Limb (tissue), 2 donors: ENCODE results near the gene SNAI3.

ENCODE experiments used
- DNase-seq, 2 donors: peaks; one replicate each; pipeline ENCODE4 v3.0.0-alpha.2; 2016; ENCODE audit errors: extremely low spot score in 2 of 2

Gene SNAI3

DNA sequence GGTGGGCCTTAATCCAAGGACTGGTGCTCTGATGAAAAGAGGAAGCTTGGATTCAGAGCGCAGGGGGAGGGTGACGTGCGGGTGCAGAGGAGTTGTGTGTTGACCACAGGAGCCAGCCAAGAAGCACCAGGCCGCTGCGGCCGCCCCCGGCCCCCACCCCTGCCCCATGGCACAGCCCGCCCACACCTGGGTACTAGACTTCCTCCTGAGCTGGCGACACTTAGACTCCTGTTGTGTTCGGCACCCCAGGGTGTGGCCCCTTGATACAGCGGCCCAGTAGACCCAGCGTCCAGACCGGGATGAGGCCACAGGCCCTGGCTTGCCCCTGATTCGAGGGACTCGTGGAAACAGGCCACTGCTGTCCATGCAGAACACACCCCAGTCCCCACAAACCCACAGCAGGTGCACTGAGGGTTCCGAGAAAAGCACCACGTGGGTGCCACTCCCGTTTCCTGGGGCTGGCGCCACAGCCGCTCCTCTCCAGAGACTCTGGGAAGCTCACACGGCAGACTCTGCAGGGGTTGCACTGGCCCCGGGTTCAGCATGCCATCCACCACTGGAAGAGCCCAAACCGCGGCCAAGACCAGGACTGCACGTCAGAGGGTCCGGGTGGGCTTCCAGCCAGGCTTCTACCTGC lies 5.7 kb upstream of the SNAI3 start:
- DNase-seq: no peak

DNA sequence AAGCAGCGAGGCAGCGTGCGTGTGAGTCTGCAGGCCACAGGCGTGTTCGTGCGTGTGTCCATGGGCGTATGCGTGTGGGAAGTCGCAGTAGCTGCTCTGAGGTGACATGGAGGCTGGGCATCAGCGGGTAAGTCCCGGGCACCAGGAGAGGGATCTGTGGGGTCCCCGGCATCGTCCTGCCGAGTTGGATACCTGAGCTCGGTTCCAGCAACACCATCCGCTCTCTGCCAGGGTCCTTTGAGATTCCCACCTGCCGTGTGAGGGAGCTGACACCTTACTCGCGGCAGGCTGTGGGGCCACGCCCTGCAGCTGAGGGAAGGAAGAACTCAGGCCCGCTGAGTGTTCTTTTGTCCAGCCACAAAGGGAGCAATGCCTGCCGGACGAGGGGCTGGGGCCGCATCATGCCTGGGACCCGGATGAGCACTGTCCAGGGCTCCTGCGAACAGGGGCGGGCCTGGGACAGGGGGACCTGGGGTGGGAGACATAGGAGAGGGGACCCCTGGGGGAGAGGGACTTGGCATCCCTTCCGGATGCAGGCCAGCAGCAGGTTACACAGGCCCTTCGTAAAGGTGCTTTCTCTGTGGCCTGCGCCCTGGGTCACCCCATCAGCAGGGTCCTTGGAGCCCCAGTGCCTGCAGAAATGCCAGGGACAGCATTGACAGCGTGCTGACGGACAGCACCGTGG lies 5.0 kb upstream of the SNAI3 start:
- no peak for DNase-seq

DNA sequence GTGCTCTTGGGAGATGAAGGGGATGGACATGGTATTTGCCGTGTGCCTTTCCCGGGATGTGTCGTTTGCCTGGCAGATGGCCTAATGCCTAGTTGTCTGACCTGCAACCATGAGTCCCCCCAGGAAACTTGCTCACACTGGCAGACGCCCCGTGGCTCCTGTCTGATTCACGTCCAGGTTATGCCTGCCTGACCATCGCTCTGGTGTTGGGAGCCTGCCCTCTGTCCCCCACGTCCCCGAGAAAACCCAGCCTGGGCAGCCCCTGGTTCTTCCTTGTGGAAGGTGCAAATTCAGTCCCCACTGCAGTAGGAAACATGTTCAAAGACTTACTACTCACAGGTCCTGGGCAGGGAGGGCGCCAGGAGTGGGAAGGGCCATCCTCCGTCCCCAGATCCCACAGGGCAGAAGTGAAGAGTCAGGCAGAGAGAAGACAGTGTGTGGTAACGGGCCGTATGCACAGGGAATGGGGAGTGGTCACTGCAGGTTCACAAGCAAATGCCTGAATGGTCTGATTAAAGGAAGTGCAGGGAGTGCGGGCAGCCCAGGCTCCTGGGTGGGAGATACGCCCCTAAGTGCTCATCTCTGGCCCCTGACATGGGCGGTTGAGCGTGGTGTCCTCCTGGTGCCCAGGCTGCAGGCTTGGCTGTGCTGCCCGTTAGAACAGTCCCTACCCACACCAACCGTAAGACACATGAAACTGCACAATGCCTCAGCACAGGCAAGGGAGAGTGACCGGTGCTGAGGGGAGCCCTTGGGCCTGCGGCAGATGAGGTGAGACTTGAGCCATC lies 4.2 kb upstream of the SNAI3 start:
- no peak for DNase-seq

DNA sequence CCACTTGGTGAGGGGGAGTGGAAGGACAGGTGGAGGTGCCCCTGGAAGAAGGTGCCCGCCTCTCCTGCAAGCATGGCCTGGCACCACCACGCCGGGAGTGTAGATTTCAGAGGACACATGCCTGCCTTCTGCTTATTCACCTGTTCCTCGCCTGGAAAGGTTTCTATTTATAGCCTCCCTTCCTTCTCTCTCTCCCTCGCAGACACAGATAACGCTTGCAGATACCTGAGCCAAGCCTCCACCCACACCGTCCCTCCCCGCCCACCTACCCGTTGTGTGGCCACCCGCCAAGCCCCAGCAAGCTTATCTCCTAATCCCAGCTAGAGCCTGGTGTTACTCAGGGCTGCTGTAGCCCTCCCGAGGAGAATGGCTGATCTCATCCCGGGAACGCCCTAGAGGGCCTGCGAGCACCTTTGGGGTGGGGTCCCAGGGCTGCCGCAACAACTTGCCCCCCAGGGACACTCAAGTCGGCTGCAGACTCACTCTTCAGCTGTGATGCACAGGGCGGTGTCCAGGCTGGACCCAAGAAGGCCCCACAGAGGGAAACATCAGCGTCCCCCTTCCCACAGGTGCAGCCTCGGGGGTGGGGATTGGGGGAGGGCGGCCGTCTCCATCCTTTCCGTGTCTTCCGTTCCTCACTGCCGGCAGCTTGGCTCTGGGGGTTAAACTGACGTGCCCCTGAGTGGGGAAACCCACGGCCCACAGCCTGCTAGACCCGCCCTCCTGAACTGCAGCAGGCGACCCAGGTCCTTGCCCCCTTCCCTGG lies 1.9 kb upstream of the SNAI3 start:
- DNase-seq: no peak

DNA sequence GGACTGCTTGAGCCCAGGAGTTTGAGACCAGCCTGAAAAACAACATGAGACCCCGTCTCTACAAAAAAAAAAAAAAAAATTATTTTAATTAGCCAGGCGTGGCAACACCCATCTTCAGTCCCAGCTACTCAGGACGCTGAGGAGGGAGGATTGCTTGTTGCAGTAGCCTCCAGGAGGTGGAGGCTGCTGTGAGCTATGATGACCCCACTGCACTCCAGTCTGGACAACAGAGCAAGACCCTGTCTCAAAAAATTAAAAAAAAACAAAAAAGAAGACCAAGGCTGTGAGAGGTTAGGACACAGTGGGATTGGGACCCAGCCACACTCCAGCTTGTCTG lies 1.3 kb upstream of the SNAI3 start:
- DNase-seq: no peak

DNA sequence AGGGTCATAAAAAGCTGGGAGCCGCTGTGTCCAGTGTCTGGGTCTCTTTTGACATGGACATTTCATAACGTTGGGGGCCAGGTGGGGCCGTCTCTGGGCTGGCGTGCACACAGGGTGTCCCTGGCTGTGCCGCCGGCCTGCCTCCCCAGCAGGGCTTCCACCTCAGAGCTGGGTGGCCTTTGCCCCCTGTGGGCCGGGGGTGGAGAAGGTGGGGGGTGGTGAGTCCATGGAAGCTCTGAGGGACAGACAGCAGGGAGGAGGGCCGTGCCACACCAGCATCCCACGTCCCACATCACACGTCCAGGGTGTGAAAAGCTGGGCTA lies 908 bp upstream of the SNAI3 start:
- no peak for DNase-seq

DNA sequence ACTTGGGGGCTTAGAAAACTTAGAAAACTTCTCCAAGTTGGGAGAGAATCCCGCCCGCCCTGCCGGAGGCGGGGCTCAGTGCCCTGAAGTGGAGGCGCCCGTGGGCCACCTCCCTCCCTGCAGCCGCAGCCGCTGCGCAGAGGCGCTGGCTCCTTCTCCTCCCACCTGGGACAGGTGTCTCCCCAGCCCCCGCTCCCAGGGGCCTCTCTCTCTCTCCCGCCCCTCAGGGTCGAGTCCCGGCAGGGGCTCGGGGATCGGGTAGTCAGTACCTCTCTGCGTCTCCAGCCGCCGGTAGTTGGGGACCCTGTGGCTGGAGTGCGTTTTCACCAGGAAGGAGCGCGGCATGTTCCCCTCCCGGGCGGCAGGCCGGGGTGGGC lies 257 bp downstream of the SNAI3 start:
- DNase-seq: no peak

DNA sequence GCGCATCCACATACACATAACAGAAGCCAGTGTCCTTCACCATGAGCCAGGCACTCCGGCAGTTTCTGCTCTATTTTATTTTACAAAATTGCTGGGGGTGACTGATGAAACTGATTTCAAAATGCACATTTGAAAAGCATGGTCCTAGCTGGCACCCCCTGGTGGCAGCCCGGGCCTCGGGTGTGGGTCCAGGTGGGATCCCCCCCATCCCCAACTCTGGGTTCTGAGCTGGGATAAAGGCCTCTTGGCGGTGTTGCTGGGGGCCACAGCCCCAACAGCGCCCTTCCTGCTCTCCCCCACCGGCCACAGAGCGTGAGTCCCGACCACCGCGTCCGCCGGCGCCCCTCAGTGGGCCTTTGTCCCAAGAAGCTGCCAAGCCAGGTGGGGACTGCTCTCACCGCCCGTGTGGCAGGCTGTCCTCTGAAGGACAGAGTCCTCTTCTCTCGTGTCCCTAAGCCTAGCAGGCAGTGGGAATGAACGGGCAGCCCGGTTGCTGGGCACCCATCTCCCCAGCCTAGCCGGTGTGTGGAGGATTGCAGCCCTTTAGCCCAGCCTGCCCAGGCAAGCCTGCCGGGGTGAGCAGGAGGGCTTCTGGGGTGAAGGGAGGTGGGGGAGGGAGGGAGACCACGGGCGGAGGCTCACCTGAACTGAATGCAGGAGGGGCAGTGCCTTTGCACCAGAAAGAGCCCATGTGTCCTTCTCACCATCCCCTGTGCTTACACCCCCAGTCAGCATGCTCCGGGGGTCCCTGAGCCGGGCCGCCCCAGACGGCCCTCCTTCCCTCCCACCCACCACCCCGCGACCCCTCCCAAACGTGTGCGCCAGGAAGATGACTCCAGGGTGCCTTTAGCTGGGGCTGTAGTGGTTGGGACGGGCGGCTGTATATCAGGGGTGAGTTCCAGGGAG lies 898 bp downstream of the SNAI3 start:
- DNase-seq: no peak

DNA sequence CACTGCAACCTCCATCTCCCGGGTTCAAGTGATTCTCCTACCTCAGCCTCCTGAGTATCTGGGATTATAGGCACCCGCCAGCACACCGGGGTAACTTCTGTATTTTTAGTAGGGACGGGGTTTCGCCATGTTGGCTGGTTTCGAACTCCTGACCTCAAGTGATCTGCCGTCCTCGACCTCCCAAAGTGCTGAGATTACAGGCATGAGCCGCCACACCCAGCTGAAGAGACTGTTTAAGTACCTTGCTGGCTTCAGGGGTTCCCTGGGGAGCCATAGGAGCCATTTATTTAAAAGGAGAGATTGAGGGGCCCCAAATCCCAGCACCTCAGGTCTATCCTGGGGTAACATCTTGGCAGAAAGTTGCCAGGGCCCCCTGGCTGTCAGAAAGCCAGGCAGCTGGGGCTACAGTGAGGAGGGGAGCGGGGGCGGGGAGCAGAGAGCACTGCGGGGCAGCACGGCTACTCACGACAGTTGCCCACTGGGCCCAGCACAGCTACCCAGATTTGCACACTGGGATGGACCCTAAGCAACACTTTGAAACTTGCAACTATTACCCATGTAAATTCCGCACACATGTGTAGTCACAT lies 1.6 kb downstream of the SNAI3 start:
- no peak for DNase-seq

DNA sequence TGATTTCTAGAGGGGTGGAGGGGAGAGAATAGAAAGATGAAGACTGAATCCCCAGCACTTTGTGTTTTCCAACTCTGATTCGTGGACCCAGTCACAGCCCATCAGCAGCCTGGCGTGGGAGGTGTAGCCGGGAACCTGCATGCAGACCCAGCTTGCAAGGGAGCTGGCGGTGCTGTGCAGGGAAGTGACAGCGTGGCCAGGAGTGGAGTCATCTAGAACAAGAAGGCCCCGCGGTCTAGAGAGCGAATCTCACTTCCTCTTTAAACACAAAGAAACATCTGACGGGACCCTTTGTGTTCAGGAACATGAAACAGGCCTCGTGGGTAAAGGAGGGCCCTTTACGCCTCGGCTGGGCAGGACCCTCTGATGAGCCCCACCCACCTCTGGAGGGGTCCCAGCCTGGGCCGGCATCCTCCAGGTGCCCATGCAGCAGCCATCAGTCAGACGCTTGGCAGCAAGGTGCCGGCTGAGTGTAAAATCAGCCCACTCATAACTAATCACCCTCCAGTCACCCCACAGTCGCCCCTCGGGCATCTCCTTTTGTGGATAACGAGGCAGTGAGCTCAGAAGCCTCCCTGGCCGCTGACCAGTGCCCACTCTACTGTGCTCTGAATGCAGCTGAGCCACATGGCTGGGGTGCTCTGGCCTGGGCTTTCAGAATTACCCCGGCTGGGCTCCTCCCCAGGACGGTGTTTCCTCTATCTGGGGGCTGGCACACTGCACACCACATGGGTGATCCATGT lies 4.4 kb downstream of the SNAI3 start:
- DNase-seq: no peak

DNA sequence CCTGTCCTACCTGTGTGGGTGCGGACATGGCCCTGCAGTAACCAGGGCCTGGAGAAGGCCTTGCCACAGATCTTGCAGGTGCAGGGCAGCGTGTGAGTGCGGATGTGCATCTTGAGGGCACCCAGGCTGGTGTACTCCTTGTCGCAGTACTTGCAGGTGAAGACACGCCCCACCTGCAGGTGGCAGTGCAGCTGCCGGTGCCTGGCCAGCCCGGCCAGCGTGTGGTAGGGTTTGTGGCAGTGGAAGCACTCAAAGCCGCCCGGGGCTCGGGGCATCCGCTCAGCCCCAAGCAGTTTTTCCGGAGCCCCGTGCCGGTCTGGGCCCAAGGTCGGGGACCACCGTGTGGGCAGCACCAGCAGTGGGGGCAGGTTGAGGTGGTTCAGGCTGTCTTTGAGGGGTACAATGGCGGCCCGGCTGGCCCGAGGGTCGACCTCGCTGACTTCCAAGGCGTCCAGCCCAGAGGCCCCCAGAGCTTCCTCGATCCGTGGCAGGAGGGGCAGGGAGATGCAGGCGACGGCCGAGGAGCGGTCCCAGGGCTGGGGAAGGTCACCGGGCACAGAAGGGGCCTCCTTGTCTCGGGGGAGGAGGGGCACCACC lies 5.1 kb downstream of the SNAI3 start:
- no peak for DNase-seq

DNA sequence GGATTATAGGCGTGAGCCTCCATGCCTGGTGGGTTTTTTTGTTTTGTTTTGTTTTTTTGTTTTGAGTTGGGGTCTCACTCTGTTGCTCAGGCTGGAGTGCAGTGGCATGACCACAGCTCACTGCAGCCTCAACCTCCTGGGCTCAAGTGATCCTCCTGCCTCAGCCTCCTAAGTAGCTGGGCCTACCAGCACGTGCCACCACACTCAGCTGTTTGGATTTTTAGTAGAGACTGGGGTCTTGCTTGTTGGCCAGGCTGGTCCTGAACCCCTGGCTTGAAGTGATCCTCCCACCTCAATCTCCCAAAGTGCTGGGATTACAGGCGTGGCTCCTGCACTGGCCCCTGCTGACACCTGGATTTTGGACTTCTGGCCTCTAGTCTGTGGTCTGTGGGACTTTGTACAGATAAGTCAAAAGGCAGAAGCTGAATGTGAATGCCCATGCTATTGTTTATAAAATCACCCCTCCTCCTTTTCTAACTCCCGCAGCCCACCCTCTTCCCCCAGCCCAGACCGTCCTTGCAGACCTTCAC lies 5.7 kb downstream of the SNAI3 start:
- DNase-seq: no peak

DNA sequence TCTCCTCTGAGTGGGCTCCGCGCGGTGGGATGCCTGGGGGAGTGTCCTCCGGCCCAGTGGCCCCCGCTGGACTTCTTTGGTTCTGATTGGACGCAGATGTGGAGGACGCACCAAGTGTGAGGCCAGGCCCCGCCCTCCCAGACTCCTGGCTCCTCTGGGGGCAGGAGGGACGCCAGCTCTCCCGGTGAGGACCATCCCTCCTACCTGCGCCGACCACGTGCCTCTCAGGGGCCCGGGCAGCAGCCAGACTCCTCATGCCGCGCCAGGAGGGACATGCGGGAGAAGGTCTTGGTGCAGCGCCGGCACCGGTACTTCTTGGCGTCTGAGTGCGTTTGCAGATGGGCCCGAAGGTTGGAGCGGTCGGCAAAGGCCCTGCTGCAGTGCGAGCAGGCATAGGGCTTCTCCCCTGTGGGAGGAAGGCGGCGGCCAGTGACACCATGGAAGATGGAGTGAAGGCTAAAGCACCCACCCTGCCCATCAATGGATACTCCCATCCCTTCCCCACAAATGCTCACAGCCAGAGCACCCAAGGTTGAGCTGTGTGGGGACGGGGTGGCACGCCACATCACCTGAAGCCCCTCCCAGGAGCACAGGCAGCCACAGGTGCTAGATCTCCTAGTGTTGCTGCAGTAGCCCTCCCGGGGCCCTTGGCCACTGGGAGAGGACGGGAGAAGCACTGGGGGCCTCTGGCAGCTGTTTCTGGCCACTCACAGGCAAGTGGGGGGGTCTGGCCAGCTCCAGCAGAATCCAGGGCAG lies 7.9 kb downstream of the SNAI3 start:
- DNase-seq: no peak

DNA sequence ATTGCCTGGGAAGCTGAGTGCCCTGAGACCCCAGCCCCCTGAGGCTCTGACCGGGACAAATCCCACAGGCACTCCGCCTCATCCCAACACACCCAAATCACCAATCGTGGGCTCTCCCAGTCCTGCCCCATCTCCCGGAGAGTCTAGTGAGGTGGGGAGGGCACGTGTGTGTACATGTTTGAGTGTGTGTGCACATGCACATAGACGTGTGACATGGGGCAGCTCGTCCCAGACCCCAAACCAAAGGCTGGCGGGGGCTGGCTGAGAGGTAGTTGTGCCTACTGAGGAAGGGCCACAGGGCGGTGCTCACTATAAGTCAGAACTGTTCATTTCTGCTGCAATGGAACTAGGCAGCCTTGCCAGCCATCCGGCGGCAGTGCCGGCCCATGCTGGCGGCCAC lies 8.6 kb downstream of the SNAI3 start:
- no peak for DNase-seq

DNA sequence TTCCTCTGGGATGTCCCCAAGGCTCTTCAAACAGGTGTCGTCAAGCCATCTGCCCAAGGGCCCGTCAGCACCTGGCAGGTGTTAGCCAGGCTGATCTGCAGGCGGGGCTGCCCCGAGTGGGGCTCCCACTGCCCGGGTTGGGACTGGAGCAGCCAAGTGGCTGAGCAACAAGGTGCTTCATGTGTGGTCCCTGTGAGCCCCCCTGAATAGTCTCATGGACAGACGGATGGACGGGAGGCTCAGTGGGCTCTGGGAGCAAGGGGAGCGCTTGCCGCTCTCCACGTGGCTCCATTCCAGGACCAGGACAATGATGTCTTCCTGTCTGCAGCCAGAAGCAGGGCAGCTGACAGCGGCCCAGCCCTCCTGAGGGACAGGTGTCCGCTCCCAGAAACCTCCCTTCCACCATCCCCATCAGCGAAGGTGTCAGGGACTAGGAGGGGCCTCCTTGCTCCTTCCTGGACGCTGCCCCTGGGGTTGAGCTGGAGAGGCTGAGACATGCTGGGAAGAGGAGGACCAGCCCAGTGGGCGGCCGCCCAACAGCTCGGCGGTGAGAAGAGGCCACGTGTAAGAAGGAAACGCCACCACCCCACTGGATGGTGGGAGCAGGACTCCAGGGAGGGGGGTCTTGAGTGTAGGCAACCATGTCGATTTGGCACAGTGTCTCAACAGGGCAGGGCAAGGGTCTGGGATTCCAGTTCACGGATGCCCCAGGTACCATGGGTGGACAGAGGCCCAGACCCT lies 9.6 kb downstream of the SNAI3 start:
- DNase-seq: no peak

DNA sequence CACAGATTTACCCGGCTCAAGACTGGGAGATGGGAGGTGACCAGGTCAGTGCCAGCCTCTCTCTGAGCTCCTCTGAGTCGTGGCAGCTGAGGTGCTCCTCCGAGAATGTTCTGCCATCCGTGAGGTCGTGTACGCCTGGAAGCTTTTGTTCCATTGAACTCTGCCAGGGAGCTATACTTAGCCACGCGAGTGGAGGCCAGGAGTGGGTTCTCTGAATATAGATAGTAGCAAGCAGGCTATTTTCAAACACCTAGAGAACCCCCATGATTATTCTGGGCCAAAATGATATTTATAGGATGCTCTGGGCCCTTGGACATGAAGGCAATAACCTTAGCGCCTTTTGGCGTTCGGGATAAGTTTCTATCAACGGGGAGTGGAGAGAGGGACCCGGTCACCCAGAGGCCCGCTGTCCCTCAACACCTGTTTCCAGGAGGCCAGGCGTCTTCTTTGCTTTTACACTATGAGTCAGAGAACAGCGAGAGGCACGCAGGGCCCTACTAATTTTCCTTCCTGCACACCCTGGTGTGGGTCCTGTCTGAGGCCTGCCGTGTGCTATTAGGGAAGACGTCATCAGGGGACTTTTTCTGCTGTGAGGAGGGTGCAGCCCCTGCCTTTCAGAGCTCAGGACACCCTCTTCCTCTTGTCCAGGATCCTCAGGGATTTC lies 12.5 kb downstream of the SNAI3 start:
- DNase-seq: no peak

DNA sequence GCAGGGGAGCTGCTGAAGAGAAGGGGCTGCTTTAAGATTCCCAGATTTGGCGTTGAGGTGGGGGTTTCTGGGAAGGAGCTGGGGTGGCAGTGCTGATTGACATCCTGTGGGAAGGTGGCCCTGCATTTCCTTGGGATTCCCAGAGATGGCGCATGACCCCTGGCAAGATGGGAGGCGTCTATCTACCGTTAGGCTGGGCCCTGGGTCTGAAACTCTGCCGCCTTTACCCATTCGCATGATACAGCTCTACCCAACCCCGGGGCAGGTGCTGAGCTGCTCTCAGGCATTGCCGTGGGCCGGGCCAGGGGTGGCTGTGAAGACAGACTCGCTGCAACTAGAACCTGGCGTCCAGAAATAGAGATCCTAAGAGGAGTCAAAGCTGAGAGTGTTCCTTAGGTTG lies 13.5 kb downstream of the SNAI3 start:
- DNase-seq: no peak

DNA sequence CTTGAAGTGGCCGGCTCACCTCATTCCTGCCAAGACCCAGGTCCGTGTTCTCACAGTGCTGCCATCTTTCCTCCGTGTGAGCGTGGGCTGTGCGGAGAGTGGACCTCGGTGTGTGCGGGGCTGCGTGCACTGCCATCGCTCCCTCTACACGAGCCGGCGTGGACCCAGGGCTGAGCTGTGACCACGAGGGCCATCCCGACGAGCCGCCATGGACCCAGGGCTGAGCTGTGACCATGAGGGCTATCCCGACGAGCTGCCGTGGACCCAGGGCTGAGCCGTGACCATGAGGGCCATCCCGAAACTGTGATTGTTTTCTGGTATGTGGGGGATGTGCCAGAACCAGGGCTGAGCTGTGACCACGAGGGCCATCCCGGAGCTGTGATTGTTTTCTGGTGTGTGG lies 14.5 kb downstream of the SNAI3 start:
- no peak for DNase-seq
